HUES6 (cell line): ENCODE results near the gene NUP62CL.

Experiments used
- H3K27ac ChIP-seq: 2 replicates; pipeline ENCODE4 v1.7.0; 2013; ENCODE audit warnings: low read depth, mild to moderate bottlenecking, low read length, inconsistent platforms
- H3K27me3 ChIP-seq: 2 replicates; pipeline ENCODE4 v1.6.1; 2013; ENCODE audit warnings: low read length; ENCODE audit not compliant: control insufficient read depth, insufficient read depth
- H3K36me3 ChIP-seq: 2 replicates; pipeline ENCODE4 v1.6.1; 2013; ENCODE audit warnings: low read length; ENCODE audit not compliant: control insufficient read depth, insufficient read depth
- H3K4me1 ChIP-seq: 2 replicates; pipeline ENCODE4 v1.6.1; 2013; ENCODE audit warnings: low read length; ENCODE audit not compliant: control insufficient read depth, insufficient read depth
- H3K4me3 ChIP-seq: 2 replicates; pipeline ENCODE4 v1.5.1; 2013; ENCODE audit warnings: low read depth, low read length
- H3K9ac ChIP-seq: one replicate; pipeline ENCODE4 v1.6.1; 2013; ENCODE audit warnings: mild to moderate bottlenecking, low read length
- H3K9me3 ChIP-seq: 2 replicates; pipeline ENCODE4 v1.6.1; 2013; ENCODE audit warnings: low read depth, low read length; ENCODE audit not compliant: control insufficient read depth, insufficient read depth

The NUP62CL gene, protein sequence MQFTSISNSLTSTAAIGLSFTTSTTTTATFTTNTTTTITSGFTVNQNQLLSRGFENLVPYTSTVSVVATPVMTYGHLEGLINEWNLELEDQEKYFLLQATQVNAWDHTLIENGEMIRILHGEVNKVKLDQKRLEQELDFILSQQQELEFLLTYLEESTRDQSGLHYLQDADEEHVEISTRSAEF

DNA sequence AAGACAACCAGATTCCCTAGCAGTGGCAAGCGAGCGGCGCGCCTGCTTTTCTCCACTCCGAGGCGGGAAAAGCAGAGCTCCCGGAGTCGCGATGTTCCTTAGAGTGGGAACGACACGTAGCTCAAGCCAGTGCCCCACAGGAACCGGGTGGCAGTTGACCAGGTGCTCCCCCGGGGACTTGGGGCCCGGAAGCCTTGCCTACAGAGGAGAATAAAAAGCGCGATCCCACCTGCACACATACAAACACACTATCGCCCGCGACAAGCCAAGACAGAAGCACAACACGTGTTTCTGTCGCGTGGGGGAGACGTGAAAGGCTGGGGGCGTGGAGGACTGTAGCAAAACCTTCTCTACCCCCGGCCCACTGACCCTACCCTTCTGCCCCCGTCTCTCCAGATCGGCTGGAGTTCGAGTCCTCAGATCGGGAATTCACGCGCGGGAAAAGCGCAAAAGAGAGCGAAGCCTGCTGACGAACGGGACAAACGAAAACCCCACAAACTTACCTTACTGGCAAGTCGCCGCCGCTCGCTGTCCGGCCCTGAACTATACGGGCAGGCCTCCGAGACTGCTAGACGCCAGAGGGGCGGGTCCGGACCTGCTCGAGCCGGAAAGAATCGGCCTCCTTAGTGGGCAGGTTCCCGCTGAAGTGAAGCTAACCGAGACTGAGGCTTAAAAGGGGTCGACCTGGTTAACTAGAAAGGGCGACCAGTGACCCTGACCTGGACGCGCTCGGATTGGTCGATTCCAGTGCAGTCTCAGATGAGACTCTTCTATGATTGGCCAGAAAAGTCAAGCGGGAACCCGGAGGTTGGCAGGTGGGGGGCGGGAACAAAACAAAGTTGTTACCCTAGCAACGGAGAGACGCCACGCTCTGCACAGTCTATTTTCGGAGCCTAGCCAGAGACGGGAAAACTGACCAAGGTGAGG, at the start of gene NUP62CL, which contains the start of gene DNAAF6:
Gene NUP62CL, minus strand, starts transcription at position 664 of the 927 bp plus-strand sequence. CDS start 31,287 bp downstream, outside the sequence.
Gene DNAAF6, plus strand, starts transcription at position 842 of the 927 bp plus-strand sequence. CDS start 6,265 bp downstream, outside the sequence.
- no peak within 1 kb of the TSS for H3K27ac ChIP-seq
- H3K27me3 ChIP-seq = 0 out of 2 replicates have a peak, but pooled peaks cover 3% of the 10 kb centered on the region
- H3K9me3 ChIP-seq = no peaks in the 10 kb centered on the region
- peak within 1 kb of the TSS; percentile 79 for H3K9ac ChIP-seq
- H3K4me3 ChIP-seq = peak within 1 kb of the TSS; percentile 87
- no peaks in the 10 kb centered on the region for H3K36me3 ChIP-seq
- peaks cover 16% of the 10 kb centered on the region for H3K4me1 ChIP-seq

DNA sequence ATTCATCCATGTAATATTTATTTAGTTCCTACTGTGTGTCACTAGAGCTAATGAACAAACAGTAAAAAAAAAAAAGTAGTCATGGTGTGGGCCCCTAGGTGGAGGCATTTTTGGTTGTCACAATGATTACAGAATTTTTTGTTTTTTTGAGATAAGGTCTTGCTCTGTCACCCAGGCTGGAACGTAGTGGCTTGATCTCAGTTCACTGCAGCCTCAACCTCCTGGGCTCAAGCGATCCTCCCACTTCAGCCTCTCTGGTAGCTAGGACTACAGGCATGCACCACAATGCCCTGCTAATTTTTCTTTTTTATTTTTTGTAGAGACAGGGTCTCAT, 22.2 kb upstream of the NUP62CL start:
- H3K4me3 ChIP-seq = no peak overlapping the region
- H3K9me3 ChIP-seq = no peaks in the 10 kb centered on the region
- H3K27ac ChIP-seq = no peak overlapping the region
- no peaks in the 10 kb centered on the region for H3K4me1 ChIP-seq
- H3K36me3 ChIP-seq = no peaks in the 10 kb centered on the region
- H3K27me3 ChIP-seq = no peaks in the 10 kb centered on the region; the same call in 1 of the 2 replicates
- H3K9ac ChIP-seq = no peak overlapping the region

DNA sequence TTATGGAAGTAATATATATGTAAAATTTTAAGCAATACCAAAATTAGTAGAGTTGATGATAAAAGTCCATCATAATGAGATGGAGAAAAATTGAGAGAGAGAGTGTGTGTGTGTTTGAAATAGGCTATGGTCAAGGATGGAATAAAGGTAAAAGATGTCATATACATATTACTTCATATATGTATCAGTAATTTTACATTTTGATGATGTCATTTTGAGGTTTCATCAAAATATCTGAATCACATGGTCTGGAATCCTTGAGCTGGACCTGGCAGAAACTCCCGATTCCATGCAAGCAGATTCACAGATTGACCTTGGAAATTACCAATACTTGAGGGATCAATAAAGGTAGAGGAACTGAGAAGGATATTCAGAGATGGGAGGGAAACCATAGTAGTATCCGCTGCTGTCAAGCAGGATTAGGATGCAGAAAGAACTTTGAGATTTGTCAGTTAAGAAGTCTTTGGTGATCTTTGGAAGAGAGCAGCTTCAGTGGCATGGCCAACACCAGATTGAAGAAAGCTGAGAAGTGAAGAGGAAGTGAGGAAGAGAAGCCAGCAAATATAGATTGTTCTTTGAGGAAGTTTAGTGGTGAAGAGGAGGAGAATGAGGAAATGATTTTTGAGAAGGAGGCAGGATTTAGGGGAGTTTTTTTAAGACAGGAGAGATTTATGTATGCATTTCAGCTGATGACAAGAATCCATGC, 21.7 kb upstream of the NUP62CL start:
- no peaks in the 10 kb centered on the region for H3K36me3 ChIP-seq
- H3K9me3 ChIP-seq = no peaks in the 10 kb centered on the region
- H3K27me3 ChIP-seq = peaks cover 3% of the 10 kb centered on the region; the same call in 1 of the 2 replicates
- H3K27ac ChIP-seq = no peak overlapping the region
- no peaks in the 10 kb centered on the region for H3K4me1 ChIP-seq
- H3K9ac ChIP-seq = no peak overlapping the region
- H3K4me3 ChIP-seq = no peak overlapping the region

DNA sequence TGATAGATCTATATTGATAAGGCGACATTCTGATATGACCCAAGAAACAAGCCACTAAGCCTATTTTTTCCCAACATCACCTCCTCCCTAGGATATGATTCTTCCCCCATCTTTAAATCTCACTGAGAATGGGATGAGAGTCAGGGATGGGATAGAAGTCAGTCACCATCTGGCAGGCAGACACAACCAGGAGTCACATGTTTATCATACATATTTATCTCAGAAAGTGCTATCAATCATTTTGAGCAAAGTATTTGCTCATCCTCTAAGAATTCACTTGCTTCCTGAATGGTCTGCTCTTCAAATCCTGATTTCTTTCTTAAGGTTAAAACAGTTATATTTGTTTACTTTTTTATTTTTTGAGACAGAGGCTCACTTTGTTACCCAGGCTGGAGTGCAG, 20.5 kb upstream of the NUP62CL start:
- Histone ChIP-seq H3K4me1 (no peaks in the 10 kb centered on the region), H3K27me3 (peaks cover 3% of the 10 kb centered on the region; the same call in 1 of the 2 replicates), H3K36me3 (no peaks in the 10 kb centered on the region), H3K9me3 (no peaks in the 10 kb centered on the region), H3K27ac (no peak overlapping the region), H3K9ac (no peak overlapping the region), H3K4me3 (no peak overlapping the region)

DNA sequence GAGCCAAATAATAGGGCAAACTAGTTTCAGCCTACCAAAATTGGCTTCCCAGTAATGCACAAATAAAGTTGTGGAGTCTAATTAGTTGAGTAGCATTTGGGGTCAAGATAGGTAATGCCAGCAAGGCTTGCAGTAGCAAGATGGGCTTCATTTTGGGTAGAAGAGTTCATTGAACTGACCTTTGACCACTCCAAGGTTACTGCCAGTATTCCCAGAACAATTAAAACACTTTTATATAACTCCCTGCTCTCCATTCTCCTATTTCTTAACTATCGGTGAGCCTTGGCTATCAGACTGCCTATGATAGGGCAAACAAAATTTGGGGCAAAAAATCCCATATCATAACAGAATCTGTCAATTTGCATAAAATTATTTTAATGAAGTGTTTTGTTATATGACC, 7.2 kb upstream of the NUP62CL start:
- Histone ChIP-seq H3K27me3 (no peaks in the 10 kb centered on the region; the same call in 1 of the 2 replicates), H3K27ac (no peak overlapping the region)

DNA sequence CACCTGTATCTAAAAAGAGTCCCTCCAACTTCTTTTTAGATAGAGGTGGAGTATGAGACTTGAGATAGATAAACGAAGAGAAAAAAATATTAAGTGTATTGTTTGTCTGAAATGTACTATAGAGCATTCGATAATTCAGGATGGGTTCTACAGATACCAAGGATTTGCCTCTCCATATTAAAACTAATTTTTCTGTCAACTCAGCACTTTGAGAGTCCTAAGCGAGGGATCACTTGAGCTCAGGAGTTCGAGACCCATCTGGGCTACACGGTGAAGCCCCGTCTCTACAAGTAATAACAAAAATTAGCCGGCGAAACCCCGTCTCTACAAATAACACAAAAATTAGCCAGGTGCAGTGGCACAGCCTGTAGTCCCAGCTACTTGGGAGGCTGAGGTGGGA, 1.7 kb upstream of the NUP62CL start:
- no peak overlapping the region for H3K9ac ChIP-seq
- H3K9me3 ChIP-seq = no peaks in the 10 kb centered on the region
- no peaks in the 10 kb centered on the region for H3K36me3 ChIP-seq
- 0 out of 2 replicates have a peak, but pooled peaks cover 3% of the 10 kb centered on the region for H3K27me3 ChIP-seq
- H3K27ac ChIP-seq = no peak overlapping the region
- H3K4me1 ChIP-seq = peaks cover 16% of the 10 kb centered on the region
- H3K4me3 ChIP-seq = no peak overlapping the region

More for the DNA sequence above, 7.2 kb upstream of the NUP62CL start:
- Histone ChIP-seq H3K9me3 (no peaks in the 10 kb centered on the region), H3K9ac (no peak overlapping the region), H3K4me1 (peaks cover 8% of the 10 kb centered on the region; the same call in 1 of the 2 replicates), H3K36me3 (no peaks in the 10 kb centered on the region), H3K4me3 (no peak overlapping the region)

DNA sequence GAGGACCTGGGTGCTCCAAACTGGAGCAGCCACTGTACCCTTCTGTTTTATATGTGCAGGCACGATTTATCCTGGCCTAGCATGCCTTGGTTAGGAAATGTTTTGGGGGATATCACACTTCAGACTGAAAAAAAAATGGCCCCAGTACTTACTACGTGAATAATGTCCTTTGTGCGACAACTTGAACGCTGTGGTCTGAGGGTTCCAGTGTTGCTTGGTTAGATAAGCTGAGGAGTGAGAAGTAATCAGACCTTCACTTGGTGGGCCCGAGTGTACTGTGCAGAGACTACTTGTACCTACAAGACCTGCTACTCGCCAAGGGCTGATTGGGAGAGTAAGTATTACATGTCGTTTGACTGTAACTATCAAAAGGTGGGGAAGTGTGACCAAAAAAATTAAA, 856 bp upstream of the NUP62CL start:
- H3K27ac ChIP-seq = no peak overlapping the region
- H3K9ac ChIP-seq = no peak overlapping the region
- H3K4me1 ChIP-seq = peaks cover 16% of the 10 kb centered on the region
- H3K9me3 ChIP-seq = no peaks in the 10 kb centered on the region
- no peaks in the 10 kb centered on the region for H3K36me3 ChIP-seq
- 0 out of 2 replicates have a peak, but pooled peaks cover 3% of the 10 kb centered on the region for H3K27me3 ChIP-seq
- no peak overlapping the region for H3K4me3 ChIP-seq

DNA sequence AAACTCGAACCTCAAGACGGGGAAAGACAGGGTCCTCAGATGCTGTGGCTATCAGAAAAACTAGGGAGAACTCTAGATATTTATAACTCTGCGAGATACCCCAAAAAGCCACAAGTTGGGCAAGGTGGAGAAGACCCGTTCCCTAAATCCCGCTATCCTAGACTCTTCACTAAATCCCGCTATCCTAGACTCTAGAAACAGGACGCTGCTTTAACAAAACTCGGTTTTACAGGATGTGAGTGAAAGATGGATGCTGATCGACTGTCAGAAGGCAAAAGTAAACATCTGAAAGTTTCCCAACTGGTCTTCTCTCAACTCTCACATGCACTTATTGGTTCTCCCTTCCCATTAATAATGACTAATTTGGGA, 448 bp upstream of the NUP62CL start:
- Histone ChIP-seq H3K9me3 (no peaks in the 10 kb centered on the region), H3K27ac (no peak overlapping the region), H3K4me3 (0 out of 2 replicates have a peak overlapping the region, but pooled peaks have one; percentile 26)

DNA sequence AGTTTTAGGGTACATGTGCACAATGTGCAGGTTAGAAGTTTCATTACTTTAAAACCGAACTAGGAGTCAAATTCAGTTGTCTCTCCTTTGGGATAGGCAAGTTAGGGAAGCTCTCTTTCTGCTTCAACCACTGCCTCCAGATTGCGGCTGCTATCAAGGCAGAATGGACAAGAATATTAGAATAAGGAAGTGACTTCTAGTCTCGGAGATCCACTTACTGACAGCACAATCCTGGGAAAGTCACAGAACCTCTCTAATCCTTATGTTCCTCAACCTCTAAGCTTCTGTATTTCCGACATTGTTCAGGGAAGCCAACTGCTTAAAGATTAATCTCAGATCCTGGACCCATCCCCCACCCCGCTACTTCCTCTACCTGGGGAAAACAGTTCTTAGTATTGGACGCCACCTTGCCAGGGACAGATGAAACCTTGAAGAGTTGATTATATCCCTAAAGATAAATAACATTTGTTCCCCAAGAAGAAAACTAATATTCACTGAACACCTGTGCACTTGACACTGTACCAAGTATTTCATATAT, 2.1 kb downstream of the NUP62CL start:
- Histone ChIP-seq H3K27ac (no peak overlapping the region), H3K9ac (no peak overlapping the region), H3K9me3 (no peaks in the 10 kb centered on the region), H3K4me3 (no peak overlapping the region), H3K4me1 (peaks cover 8% of the 10 kb centered on the region), H3K36me3 (no peaks in the 10 kb centered on the region), H3K27me3 (0 out of 2 replicates have a peak, but pooled peaks cover 3% of the 10 kb centered on the region)

More for the DNA sequence above, 448 bp upstream of the NUP62CL start:
- H3K9ac ChIP-seq = no peak overlapping the region
- peaks cover 16% of the 10 kb centered on the region for H3K4me1 ChIP-seq
- no peaks in the 10 kb centered on the region for H3K36me3 ChIP-seq
- 0 out of 2 replicates have a peak, but pooled peaks cover 3% of the 10 kb centered on the region for H3K27me3 ChIP-seq

DNA sequence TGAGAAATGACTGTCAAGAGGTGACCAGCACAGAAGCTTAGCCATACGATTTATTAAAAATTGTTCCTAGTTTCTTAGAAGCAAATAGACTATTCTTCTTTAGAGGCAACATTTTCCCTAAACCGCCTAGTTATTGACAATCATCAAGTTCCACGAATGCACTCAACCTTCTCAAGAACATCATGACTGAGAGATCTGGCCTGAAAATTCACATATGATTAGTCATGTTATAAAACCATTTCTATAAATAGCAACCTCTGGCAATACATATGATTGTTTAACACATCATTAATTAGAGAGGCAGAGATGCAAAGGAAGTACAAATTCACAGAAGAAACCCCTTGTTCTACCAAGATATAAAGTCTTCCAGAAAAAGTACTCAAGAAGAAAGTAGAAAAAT, 6.7 kb downstream of the NUP62CL start:
- no peak overlapping the region for H3K4me3 ChIP-seq
- H3K36me3 ChIP-seq = no peaks in the 10 kb centered on the region
- H3K9ac ChIP-seq = no peak overlapping the region
- peaks cover 5% of the 10 kb centered on the region for H3K4me1 ChIP-seq
- H3K27me3 ChIP-seq = no peaks in the 10 kb centered on the region
- H3K27ac ChIP-seq = no peak overlapping the region
- no peaks in the 10 kb centered on the region for H3K9me3 ChIP-seq
